NCI-H774 (cell line): ENCODE data around the gene FAM168A.
"Not testable (repeated sequence)": the region's sequence is repeated elsewhere in the genome, so short reads cannot be mapped to it uniquely, and the experiment has no call there.

Experiments
- DNase-seq: peaks from one replicate; lab custom pipeline; 2025; lab: John Stamatoyannopoulos, UW

FAM168A gene

GRCh38 chr11:73596547-73596946 is 1.4 kb downstream of the FAM168A start:
- no peak for DNase-seq

GRCh38 chr11:73592640-73593039 is 5.3 kb downstream of the FAM168A start:
- no peak for DNase-seq

GRCh38 chr11:73591743-73592142 is 6.2 kb downstream of the FAM168A start:
- DNase-seq, result no peak

- DNase-seq, result no peak
These were observed 6.9 kb downstream of the FAM168A start for GRCh38 chr11:73590991-73591390.

- no peak for DNase-seq
These were observed 11.1 kb downstream of the FAM168A start for GRCh38 chr11:73586791-73587190.

GRCh38 chr11:73585834-73586575 is 11.9 kb downstream of the FAM168A start:
- DNase-seq, result no peak

GRCh38 chr11:73584831-73585230 is 13.1 kb downstream of the FAM168A start:
- no peak for DNase-seq

GRCh38 chr11:73582653-73583052 is 15.3 kb downstream of the FAM168A start:
- no peak for DNase-seq

GRCh38 chr11:73580749-73581148 is 17.2 kb downstream of the FAM168A start:
- not testable (repeated sequence) for DNase-seq

GRCh38 chr11:73579641-73580434 is 18.1 kb downstream of the FAM168A start:
- DNase-seq, result no peak

- peak; percentile 22 for DNase-seq
These were observed 19.2 kb downstream of the FAM168A start for GRCh38 chr11:73578592-73579185.

- DNase-seq, result no peak
These were observed 20.4 kb downstream of the FAM168A start for GRCh38 chr11:73577496-73577917.

- peak; percentile 66 for DNase-seq
These were observed 21.7 kb downstream of the FAM168A start for GRCh38 chr11:73576185-73576614.

GRCh38 chr11:73571982-73572381 is 25.9 kb downstream of the FAM168A start:
- DNase-seq, result not testable (repeated sequence)

GRCh38 chr11:73570415-73571114 is 27.3 kb downstream of the FAM168A start:
- DNase-seq, result peak; percentile 16

- DNase-seq, result no peak
These were observed 30.7 kb downstream of the FAM168A start for GRCh38 chr11:73566977-73567755.

- no peak for DNase-seq
These were observed 31.5 kb downstream of the FAM168A start for GRCh38 chr11:73566422-73566821.

GRCh38 chr11:73565804-73566203 is 32.1 kb downstream of the FAM168A start:
- DNase-seq, result no peak

- no peak for DNase-seq
These were observed 33.0 kb downstream of the FAM168A start for GRCh38 chr11:73564903-73565302.

GRCh38 chr11:73563539-73564200 is 34.2 kb downstream of the FAM168A start:
- no peak for DNase-seq

- DNase-seq, result no peak
These were observed 38.2 kb downstream of the FAM168A start for GRCh38 chr11:73559743-73560142.
